Measurements from ENCODE around the gene ZNF805. TPM values are rescaled to one million over a fixed set of nuclear protein-coding genes. Genes with fewer than 3 reads are reported as not detected.

The ZNF805 gene
- total RNA-seq, 1 experiment from 2014 or later: 18.2 TPM

DNA sequence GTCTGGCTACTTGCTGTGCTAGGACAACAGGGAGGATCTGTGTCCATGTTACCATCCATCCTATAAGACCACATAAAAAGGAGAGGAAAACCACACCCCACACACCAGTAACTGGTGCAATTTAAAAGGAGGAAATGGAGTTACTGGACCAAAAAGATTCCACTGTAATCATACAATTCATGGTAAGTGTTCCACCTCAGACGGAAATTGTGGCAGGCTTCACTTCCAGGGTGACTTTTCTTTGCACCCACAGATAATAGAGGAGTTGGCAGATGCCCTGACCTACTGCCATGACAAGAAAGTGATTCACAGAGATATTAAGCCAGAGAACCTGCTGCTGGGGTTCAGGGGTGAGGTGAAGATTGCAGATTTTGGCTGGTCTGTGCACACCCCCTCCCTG is 7.2 kb upstream of the ZNF805 start (continued):
- no peak for TF ChIP-seq ZSCAN18 (CRISPR knock-in tag; IDR thresholded peaks at IDR 0.05)
- TF ChIP-seq CBFB (CRISPR knock-in tag; IDR thresholded peaks at IDR 0.05; ENCODE audit: low read depth): no peak
- no peak for TF ChIP-seq ZMAT4 (CRISPR knock-in tag; IDR thresholded peaks at IDR 0.05)
- no peak for TF ChIP-seq ZNF423 (CRISPR knock-in tag; IDR thresholded peaks at IDR 0.05)

- peaks cover 11% of the 10 kb centered on the region for H3K4me1 Mint-ChIP-seq
- ATAC-seq: peak; percentile 43
- ChIA-PET POLR2A (no interaction called here), CTCF (interaction anchor here (1.0 kb wide), 1 partner anchor 166 kb away, joined by 3 read pairs; no protein-coding TSS in a partner anchor)
- peak overlapping the region; percentile 97 for H3K4me3 Mint-ChIP-seq
- no peaks in the 10 kb centered on the region for H3K9me3 Mint-ChIP-seq
- no peaks in the 10 kb centered on the region for H3K27me3 Mint-ChIP-seq (ENCODE audit: low read depth)
- H3K27ac Mint-ChIP-seq: peak overlapping the region; percentile 92
- DNase-seq (ENCODE audit: low spot score): no peak
- TF ChIP-seq ESRRA (CRISPR knock-in tag; IDR thresholded peaks at IDR 0.05; ENCODE audit: borderline replicate concordance) (no peak), ZNF121 (CRISPR knock-in tag; IDR thresholded peaks at IDR 0.05) (no peak), ZBTB21 (CRISPR knock-in tag; IDR thresholded peaks at IDR 0.05; ENCODE audit: borderline replicate concordance) (no peak), SP1 (CRISPR knock-in tag; conservative IDR thresholded peaks at IDR 0.05) (no peak), ZMAT4 (CRISPR knock-in tag; IDR thresholded peaks at IDR 0.05) (no peak), ZSCAN18 (CRISPR knock-in tag; IDR thresholded peaks at IDR 0.05) (no peak), TEAD1 (CRISPR knock-in tag; IDR thresholded peaks at IDR 0.05) (no peak), OVOL2 (CRISPR knock-in tag; IDR thresholded peaks at IDR 0.05; ENCODE audit: borderline replicate concordance) (no peak), FOXP1 (CRISPR knock-in tag; IDR thresholded peaks at IDR 0.05; ENCODE audit: borderline replicate concordance) (no peak)
- TF ChIP-seq, protein P1, sequence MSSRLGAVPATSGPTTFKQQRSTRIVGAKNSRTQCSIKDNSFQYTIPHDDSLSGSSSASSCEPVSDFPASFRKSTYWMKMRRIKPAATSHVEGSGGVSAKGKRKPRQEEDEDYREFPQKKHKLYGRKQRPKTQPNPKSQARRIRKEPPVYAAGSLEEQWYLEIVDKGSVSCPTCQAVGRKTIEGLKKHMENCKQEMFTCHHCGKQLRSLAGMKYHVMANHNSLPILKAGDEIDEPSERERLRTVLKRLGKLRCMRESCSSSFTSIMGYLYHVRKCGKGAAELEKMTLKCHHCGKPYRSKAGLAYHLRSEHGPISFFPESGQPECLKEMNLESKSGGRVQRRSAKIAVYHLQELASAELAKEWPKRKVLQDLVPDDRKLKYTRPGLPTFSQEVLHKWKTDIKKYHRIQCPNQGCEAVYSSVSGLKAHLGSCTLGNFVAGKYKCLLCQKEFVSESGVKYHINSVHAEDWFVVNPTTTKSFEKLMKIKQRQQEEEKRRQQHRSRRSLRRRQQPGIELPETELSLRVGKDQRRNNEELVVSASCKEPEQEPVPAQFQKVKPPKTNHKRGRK (CRISPR knock-in tag; IDR thresholded peaks at IDR 0.05; ENCODE audit: borderline replicate concordance): no peak
- H3K36me3 Mint-ChIP-seq: peaks cover 10% of the 10 kb centered on the region
Observed at GRCh38 chr19:57239982-57240310, 486 bp upstream of the ZNF805 start.

- Mint-ChIP-seq H3K4me1 (peaks cover 11% of the 10 kb centered on the region), H3K9me3 (no peaks in the 10 kb centered on the region), H3K4me3 (peak overlapping the region; percentile 97), H3K27ac (peak overlapping the region; percentile 92), H3K27me3 (ENCODE audit: low read depth) (no peaks in the 10 kb centered on the region), H3K36me3 (peaks cover 17% of the 10 kb centered on the region)
- no peak for ATAC-seq
- ChIA-PET POLR2A (no interaction called here), CTCF (no interaction called here)
- DNase-seq (ENCODE audit: low spot score): no peak
- TF ChIP-seq ETV6 (CRISPR knock-in tag; IDR thresholded peaks at IDR 0.05) (no peak), CTCF (IDR thresholded peaks at IDR 0.05) (no peak), ZNF121 (CRISPR knock-in tag; IDR thresholded peaks at IDR 0.05) (no peak), E2F5 (CRISPR knock-in tag; IDR thresholded peaks at IDR 0.05) (no peak), ZNF219 (CRISPR knock-in tag; IDR thresholded peaks at IDR 0.05; ENCODE audit: borderline replicate concordance) (no peak)
- TF ChIP-seq, protein P2, sequence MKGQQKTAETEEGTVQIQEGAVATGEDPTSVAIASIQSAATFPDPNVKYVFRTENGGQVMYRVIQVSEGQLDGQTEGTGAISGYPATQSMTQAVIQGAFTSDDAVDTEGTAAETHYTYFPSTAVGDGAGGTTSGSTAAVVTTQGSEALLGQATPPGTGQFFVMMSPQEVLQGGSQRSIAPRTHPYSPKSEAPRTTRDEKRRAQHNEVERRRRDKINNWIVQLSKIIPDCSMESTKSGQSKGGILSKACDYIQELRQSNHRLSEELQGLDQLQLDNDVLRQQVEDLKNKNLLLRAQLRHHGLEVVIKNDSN (CRISPR knock-in tag; IDR thresholded peaks at IDR 0.05): no peak
- TF ChIP-seq, protein P3, sequence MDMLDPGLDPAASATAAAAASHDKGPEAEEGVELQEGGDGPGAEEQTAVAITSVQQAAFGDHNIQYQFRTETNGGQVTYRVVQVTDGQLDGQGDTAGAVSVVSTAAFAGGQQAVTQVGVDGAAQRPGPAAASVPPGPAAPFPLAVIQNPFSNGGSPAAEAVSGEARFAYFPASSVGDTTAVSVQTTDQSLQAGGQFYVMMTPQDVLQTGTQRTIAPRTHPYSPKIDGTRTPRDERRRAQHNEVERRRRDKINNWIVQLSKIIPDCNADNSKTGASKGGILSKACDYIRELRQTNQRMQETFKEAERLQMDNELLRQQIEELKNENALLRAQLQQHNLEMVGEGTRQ (CRISPR knock-in tag; IDR thresholded peaks at IDR 0.05): no peak
- TF ChIP-seq, protein P4, sequence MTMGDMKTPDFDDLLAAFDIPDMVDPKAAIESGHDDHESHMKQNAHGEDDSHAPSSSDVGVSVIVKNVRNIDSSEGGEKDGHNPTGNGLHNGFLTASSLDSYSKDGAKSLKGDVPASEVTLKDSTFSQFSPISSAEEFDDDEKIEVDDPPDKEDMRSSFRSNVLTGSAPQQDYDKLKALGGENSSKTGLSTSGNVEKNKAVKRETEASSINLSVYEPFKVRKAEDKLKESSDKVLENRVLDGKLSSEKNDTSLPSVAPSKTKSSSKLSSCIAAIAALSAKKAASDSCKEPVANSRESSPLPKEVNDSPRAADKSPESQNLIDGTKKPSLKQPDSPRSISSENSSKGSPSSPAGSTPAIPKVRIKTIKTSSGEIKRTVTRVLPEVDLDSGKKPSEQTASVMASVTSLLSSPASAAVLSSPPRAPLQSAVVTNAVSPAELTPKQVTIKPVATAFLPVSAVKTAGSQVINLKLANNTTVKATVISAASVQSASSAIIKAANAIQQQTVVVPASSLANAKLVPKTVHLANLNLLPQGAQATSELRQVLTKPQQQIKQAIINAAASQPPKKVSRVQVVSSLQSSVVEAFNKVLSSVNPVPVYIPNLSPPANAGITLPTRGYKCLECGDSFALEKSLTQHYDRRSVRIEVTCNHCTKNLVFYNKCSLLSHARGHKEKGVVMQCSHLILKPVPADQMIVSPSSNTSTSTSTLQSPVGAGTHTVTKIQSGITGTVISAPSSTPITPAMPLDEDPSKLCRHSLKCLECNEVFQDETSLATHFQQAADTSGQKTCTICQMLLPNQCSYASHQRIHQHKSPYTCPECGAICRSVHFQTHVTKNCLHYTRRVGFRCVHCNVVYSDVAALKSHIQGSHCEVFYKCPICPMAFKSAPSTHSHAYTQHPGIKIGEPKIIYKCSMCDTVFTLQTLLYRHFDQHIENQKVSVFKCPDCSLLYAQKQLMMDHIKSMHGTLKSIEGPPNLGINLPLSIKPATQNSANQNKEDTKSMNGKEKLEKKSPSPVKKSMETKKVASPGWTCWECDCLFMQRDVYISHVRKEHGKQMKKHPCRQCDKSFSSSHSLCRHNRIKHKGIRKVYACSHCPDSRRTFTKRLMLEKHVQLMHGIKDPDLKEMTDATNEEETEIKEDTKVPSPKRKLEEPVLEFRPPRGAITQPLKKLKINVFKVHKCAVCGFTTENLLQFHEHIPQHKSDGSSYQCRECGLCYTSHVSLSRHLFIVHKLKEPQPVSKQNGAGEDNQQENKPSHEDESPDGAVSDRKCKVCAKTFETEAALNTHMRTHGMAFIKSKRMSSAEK (CRISPR knock-in tag; IDR thresholded peaks at IDR 0.05; ENCODE audit: borderline replicate concordance): no peak
Observed at GRCh38 chr19:57241176-57241575, 744 bp downstream of the ZNF805 start.
